ENCODE data around the gene PON1. TPM values are rescaled to one million over a fixed set of nuclear protein-coding genes. Genes with fewer than 3 reads are reported as not detected.
A peak's percentile ranks its signal among the peaks of the same experiment; 100 is the strongest.

The PON1 gene
- polyA plus RNA-seq, 1 donor from 2014 or later, result 0.25 TPM

DNA sequence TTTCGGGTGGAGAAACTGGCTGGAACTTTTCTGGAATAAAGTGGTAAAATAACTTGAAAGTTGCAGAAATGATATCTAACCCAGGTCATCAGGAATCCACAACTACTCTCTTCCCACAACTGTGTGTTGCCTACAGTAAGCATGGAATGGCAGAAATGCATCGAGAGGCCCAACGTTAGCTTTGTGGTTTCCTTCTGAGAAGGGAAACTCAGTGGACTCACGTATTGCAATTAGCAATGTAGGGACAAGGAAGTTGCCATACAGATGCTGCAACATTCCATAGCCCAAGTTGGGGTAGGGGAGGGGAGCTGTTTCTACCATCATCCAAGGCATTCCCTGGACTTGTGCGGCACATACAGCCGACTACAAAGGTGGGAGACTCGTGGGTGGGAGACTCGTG lies 1.9 kb downstream of the PON1 start:
- H3K36me3 ChIP-seq (ENCODE audit: insufficient read depth, low read length), result no peaks in the 10 kb centered on the region
- TF ChIP-seq POLR2AphosphoS5 (IDR thresholded peaks at IDR 0.05), result no peak
- no peak for TF ChIP-seq EP300 (conservative IDR thresholded peaks at IDR 0.05; ENCODE audit: poor library complexity, severe bottlenecking)
- TF ChIP-seq RAD21 (conservative IDR thresholded peaks at IDR 0.05), result no peak
- TF ChIP-seq, protein P1, sequence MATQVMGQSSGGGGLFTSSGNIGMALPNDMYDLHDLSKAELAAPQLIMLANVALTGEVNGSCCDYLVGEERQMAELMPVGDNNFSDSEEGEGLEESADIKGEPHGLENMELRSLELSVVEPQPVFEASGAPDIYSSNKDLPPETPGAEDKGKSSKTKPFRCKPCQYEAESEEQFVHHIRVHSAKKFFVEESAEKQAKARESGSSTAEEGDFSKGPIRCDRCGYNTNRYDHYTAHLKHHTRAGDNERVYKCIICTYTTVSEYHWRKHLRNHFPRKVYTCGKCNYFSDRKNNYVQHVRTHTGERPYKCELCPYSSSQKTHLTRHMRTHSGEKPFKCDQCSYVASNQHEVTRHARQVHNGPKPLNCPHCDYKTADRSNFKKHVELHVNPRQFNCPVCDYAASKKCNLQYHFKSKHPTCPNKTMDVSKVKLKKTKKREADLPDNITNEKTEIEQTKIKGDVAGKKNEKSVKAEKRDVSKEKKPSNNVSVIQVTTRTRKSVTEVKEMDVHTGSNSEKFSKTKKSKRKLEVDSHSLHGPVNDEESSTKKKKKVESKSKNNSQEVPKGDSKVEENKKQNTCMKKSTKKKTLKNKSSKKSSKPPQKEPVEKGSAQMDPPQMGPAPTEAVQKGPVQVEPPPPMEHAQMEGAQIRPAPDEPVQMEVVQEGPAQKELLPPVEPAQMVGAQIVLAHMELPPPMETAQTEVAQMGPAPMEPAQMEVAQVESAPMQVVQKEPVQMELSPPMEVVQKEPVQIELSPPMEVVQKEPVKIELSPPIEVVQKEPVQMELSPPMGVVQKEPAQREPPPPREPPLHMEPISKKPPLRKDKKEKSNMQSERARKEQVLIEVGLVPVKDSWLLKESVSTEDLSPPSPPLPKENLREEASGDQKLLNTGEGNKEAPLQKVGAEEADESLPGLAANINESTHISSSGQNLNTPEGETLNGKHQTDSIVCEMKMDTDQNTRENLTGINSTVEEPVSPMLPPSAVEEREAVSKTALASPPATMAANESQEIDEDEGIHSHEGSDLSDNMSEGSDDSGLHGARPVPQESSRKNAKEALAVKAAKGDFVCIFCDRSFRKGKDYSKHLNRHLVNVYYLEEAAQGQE (IDR thresholded peaks at IDR 0.05; ENCODE audit: borderline replicate concordance), result no peak
- TF ChIP-seq, protein P2, sequence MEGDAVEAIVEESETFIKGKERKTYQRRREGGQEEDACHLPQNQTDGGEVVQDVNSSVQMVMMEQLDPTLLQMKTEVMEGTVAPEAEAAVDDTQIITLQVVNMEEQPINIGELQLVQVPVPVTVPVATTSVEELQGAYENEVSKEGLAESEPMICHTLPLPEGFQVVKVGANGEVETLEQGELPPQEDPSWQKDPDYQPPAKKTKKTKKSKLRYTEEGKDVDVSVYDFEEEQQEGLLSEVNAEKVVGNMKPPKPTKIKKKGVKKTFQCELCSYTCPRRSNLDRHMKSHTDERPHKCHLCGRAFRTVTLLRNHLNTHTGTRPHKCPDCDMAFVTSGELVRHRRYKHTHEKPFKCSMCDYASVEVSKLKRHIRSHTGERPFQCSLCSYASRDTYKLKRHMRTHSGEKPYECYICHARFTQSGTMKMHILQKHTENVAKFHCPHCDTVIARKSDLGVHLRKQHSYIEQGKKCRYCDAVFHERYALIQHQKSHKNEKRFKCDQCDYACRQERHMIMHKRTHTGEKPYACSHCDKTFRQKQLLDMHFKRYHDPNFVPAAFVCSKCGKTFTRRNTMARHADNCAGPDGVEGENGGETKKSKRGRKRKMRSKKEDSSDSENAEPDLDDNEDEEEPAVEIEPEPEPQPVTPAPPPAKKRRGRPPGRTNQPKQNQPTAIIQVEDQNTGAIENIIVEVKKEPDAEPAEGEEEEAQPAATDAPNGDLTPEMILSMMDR (IDR thresholded peaks at IDR 0.05; ENCODE audit: poor library complexity, severe bottlenecking), result no peak
- no peak for TF ChIP-seq SMC3 (conservative IDR thresholded peaks at IDR 0.05; ENCODE audit: poor library complexity)
- no peak for TF ChIP-seq MXI1 (conservative IDR thresholded peaks at IDR 0.05; ENCODE audit: poor library complexity, severe bottlenecking)
- TF ChIP-seq EZH2 (IDR thresholded peaks at IDR 0.05; ENCODE audit: borderline replicate concordance, insufficient read depth, low read length, poor library complexity, severe bottlenecking), result no peak
- TF ChIP-seq TAF1 (IDR thresholded peaks at IDR 0.05; ENCODE audit: low read depth), result no peak
- peak overlapping the region; percentile 15 for H3K9ac ChIP-seq (ENCODE audit: low read length)
- no peaks in the 10 kb centered on the region for H3K9me2 ChIP-seq (ENCODE audit: insufficient read depth, low read length)
- no peak overlapping the region for H2AFZ ChIP-seq (ENCODE audit: low read depth, low read length)
- no peak overlapping the region for H3K4me2 ChIP-seq (ENCODE audit: low read length)
- H3K27me3 ChIP-seq (ENCODE audit: insufficient read depth, low read depth, low read length), result no peaks in the 10 kb centered on the region
- no peaks in the 10 kb centered on the region for H3F3A ChIP-seq (ENCODE audit: insufficient read depth, low read length, poor library complexity, severe bottlenecking)
- H3K9me3 ChIP-seq (ENCODE audit: low read length), result no peaks in the 10 kb centered on the region
- H4K20me1 ChIP-seq (ENCODE audit: insufficient read depth), result no peaks in the 10 kb centered on the region
- H3K27ac ChIP-seq (ENCODE audit: low read length), result peak overlapping the region; percentile 86
- no peaks in the 10 kb centered on the region for H3K79me2 ChIP-seq (replicated peaks; ENCODE audit: insufficient read depth, low read length)
- H3K4me3 ChIP-seq (ENCODE audit: low read length), result peak overlapping the region; percentile 17

DNA sequence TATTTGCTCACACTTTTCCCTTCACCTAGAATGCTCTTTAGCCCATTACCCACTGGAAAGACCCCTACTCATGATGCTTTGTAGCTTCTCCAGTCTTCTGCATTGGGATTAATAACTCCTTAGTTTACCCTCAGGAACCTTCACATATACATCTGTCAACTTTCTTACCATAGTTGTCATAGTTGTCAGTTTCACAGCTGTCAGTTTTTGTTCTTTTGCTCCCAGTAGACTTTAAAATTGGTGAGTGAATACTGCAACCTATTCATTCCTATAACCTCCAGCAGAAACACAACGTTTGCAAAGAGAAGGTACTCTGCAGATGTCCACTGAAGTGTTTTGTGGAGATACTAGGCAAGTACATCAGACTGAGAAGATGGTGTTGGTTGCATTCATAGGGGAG lies 2.6 kb downstream of the PON1 start:
- Histone ChIP-seq H3K9ac (ENCODE audit: low read length) (peak overlapping the region; percentile 33), H3K4me2 (ENCODE audit: low read length) (no peak overlapping the region), H3F3A (ENCODE audit: insufficient read depth, low read length, poor library complexity, severe bottlenecking) (no peaks in the 10 kb centered on the region), H3K79me2 (replicated peaks; ENCODE audit: insufficient read depth, low read length) (no peaks in the 10 kb centered on the region), H3K9me3 (ENCODE audit: low read length) (no peaks in the 10 kb centered on the region), H3K27me3 (ENCODE audit: insufficient read depth, low read depth, low read length) (no peaks in the 10 kb centered on the region), H2AFZ (ENCODE audit: low read depth, low read length) (no peak overlapping the region), H3K9me2 (ENCODE audit: insufficient read depth, low read length) (no peaks in the 10 kb centered on the region), H3K27ac (ENCODE audit: low read length) (peak overlapping the region; percentile 86), H3K4me3 (ENCODE audit: low read length) (no peak overlapping the region), H4K20me1 (ENCODE audit: insufficient read depth) (no peaks in the 10 kb centered on the region), H3K36me3 (ENCODE audit: insufficient read depth, low read length) (no peaks in the 10 kb centered on the region)
- TF ChIP-seq POLR2AphosphoS5 (IDR thresholded peaks at IDR 0.05) (peak; percentile 85), TAF1 (IDR thresholded peaks at IDR 0.05; ENCODE audit: low read depth) (no peak), EP300 (conservative IDR thresholded peaks at IDR 0.05; ENCODE audit: poor library complexity, severe bottlenecking) (peak; percentile 98)

DNA sequence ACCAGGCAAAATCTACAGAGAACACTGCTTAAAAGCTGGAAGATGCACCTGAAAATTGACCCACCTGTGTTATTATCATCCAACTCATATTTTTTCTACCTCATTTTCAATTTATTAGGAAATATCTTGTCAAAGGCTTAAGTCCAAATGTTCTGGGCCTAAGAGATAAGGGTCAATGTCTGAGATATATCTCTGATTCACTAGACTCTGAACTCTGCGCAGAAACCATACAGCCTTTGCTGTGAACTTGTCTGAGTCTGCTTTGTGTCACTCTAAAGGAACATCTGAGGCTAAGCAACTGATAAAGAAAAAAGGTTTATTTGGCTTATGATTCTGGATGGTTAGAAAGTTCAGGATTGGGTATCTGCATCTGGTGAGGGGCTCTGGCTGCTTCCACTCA lies 3.7 kb downstream of the PON1 start:
- Histone ChIP-seq H3K27ac (ENCODE audit: low read length) (peak overlapping the region; percentile 86), H3K9ac (ENCODE audit: low read length) (peak overlapping the region; percentile 33), H3K4me3 (ENCODE audit: low read length) (no peak overlapping the region), H2AFZ (ENCODE audit: low read depth, low read length) (no peak overlapping the region), H3K9me3 (ENCODE audit: low read length) (no peaks in the 10 kb centered on the region), H3F3A (ENCODE audit: insufficient read depth, low read length, poor library complexity, severe bottlenecking) (no peaks in the 10 kb centered on the region), H3K4me2 (ENCODE audit: low read length) (no peak overlapping the region), H3K27me3 (ENCODE audit: insufficient read depth, low read depth, low read length) (no peaks in the 10 kb centered on the region), H3K79me2 (replicated peaks; ENCODE audit: insufficient read depth, low read length) (no peaks in the 10 kb centered on the region), H3K9me2 (ENCODE audit: insufficient read depth, low read length) (no peaks in the 10 kb centered on the region), H4K20me1 (ENCODE audit: insufficient read depth) (no peaks in the 10 kb centered on the region), H3K36me3 (ENCODE audit: insufficient read depth, low read length) (no peaks in the 10 kb centered on the region)
- TF ChIP-seq EZH2 (IDR thresholded peaks at IDR 0.05; ENCODE audit: borderline replicate concordance, insufficient read depth, low read length, poor library complexity, severe bottlenecking), result no peak
- TF ChIP-seq EP300 (conservative IDR thresholded peaks at IDR 0.05; ENCODE audit: poor library complexity, severe bottlenecking), result no peak
- no peak for TF ChIP-seq RAD21 (conservative IDR thresholded peaks at IDR 0.05)

Data from neural cell (in vitro differentiated cells).